Peyer's patch (tissue), 4 donors: ENCODE data around the gene ZFYVE1.

Experiments
- CTCF ChIP-seq, 6 experiments: fragments of 450-650 bp in 4 of 6; fragments of 200-600 bp in 2 of 6; sonication (generic) in 1 of 6; IDR thresholded peaks; one replicate each; pipeline ENCODE4 v1.5.1; 2017 to 2019; ENCODE audit warnings: antibody characterized with exemption in 6 of 6, mild to moderate bottlenecking in 3 of 6, moderate library complexity in 1 of 6
- POLR2A ChIP-seq, 2 donors: fragments of 450-650 bp; IDR thresholded peaks; one replicate each; pipeline ENCODE4 v1.5.1; 2017; ENCODE audit warnings: antibody characterized with exemption in 2 of 2, mild to moderate bottlenecking in 2 of 2, moderate library complexity in 2 of 2

GRCh38 chr14:72943876-72944430 is 83.0 kb downstream of the ZFYVE1 start:
- no peak for TF ChIP-seq CTCF (IDR thresholded peaks at IDR 0.05)
- TF ChIP-seq POLR2A (IDR thresholded peaks at IDR 0.05): no peak
